B cell (primary cell): Measurements from ENCODE around the gene PTPRN2. TPM values are rescaled to one million over a fixed set of nuclear protein-coding genes. Genes with fewer than 3 reads are reported as not detected.

Experiments
- ATAC-seq: fragments of 200-7000 bp; cut with Tn5 transposase; one replicate; pipeline ENCODE4 v1.10.0; 2021; ENCODE audit warnings: low read depth, mild to moderate bottlenecking, moderate number of reproducible peaks, moderate library complexity
- CTCF ChIA-PET: fragments of 350-600 bp; sonication (Branson Sonifier 250); formaldehyde crosslinking; loops from one replicate; lab custom pipeline; 2021; ENCODE audit warnings: antibody characterized with exemption, inconsistent platforms; lab: Charles Lee
- POLR2A ChIA-PET: fragments of 350-600 bp; sonication (Branson Sonifier 250); formaldehyde crosslinking; loops from one replicate; lab custom pipeline; 2021; ENCODE audit warnings: antibody characterized with exemption; lab: Charles Lee
- DNase-seq: peaks from one replicate; pipeline ENCODE4 v3.0.0; 2013
- H2AFZ ChIP-seq: 2 replicates; pipeline ENCODE4 v1.6.1; 2012; ENCODE audit warnings: mild to moderate bottlenecking, low read depth, low read length; ENCODE audit not compliant: insufficient read depth, poor library complexity, severe bottlenecking
- H3K27ac ChIP-seq, 2 donors: 1 replicate in 1 of 2; 2 replicates in 1 of 2; pipeline ENCODE4 v1.5.1; 2012 to 2013; ENCODE audit warnings: low read length in 2 of 2, mild to moderate bottlenecking in 2 of 2, moderate library complexity in 1 of 2
- H3K27me3 ChIP-seq, 4 experiments: fragments of 200-600 bp in 1 of 4; sonication (generic) in 1 of 4; replicated peaks in 1 of 4; 1 replicate in 2 of 4; 2 replicates in 2 of 4; pipeline versions ENCODE4 v1.6.1 to v1.7.0; 2013 to 2016; ENCODE audit warnings: low read length in 3 of 4, mild to moderate bottlenecking in 2 of 4, mixed read lengths in 1 of 4, moderate library complexity in 1 of 4; ENCODE audit not compliant: insufficient read depth in 4 of 4, control insufficient read depth in 3 of 4; ENCODE audit errors: control extremely low read depth in 1 of 4
- H3K36me3 ChIP-seq, 2 experiments: replicated peaks in 1 of 2; 1 replicate in 1 of 2; 2 replicates in 1 of 2; pipeline versions ENCODE4 v1.6.1 to v1.7.1; 2013; ENCODE audit warnings: low read length in 1 of 2; ENCODE audit not compliant: insufficient read depth in 2 of 2, control insufficient read depth in 1 of 2; ENCODE audit errors: control extremely low read depth in 1 of 2, extremely low read depth in 1 of 2
- H3K4me1 ChIP-seq, 2 donors: fragments of 200-600 bp in 1 of 2; sonication (generic) in 1 of 2; 1 replicate in 1 of 2; 2 replicates in 1 of 2; pipeline versions ENCODE4 v1.5.1 to v1.6.1; 2013 to 2017; ENCODE audit warnings: low read length in 2 of 2; ENCODE audit not compliant: control insufficient read depth in 2 of 2, insufficient read depth in 2 of 2
- H3K4me2 ChIP-seq: replicated peaks from 2 replicates; pipeline ENCODE3; 2012; ENCODE audit warnings: mild to moderate bottlenecking, low read depth, low read length; ENCODE audit not compliant: poor library complexity, severe bottlenecking
- H3K4me3 ChIP-seq, 5 experiments: fragments of 200-600 bp in 1 of 5; sonication (generic) in 1 of 5; 1 replicate in 3 of 5; 2 replicates in 2 of 5; pipeline versions ENCODE4 v1.5.1 to v1.7.0; 2011 to 2016; ENCODE audit warnings: low read length in 4 of 5, mild to moderate bottlenecking in 4 of 5, low read depth in 2 of 5, control low read depth in 1 of 5, moderate library complexity in 1 of 5; ENCODE audit not compliant: insufficient read depth in 1 of 5; ENCODE audit errors: control extremely low read depth in 1 of 5, extremely low read depth in 1 of 5
- H3K79me2 ChIP-seq: fragments of 200-600 bp; sonication (generic); one replicate; pipeline ENCODE4 v1.6.0; 2016; ENCODE audit warnings: low read length; ENCODE audit not compliant: control insufficient read depth, insufficient read depth
- H3K9ac ChIP-seq: fragments of 200-600 bp; sonication (generic); 2 replicates; pipeline ENCODE4 v1.6.1; 2017; ENCODE audit warnings: mild to moderate bottlenecking, low read length, moderate library complexity
- H3K9me3 ChIP-seq, 3 donors: one replicate each; pipeline versions ENCODE4 v1.6.1 to v1.7.1; 2013; ENCODE audit warnings: low read length in 2 of 3; ENCODE audit not compliant: control insufficient read depth in 2 of 3, insufficient read depth in 1 of 3; ENCODE audit errors: control extremely low read depth in 1 of 3
- H4K20me1 ChIP-seq: 2 replicates; pipeline ENCODE4 v1.6.0; 2012; ENCODE audit warnings: mild to moderate bottlenecking, low read length; ENCODE audit not compliant: insufficient read depth, control insufficient read depth, poor library complexity, severe bottlenecking
- H3K27ac Mint-ChIP-seq: one replicate; pipeline ENCODE4 v1.8.0; 2021; ENCODE audit warnings: mixed read lengths
- H3K27me3 Mint-ChIP-seq: one replicate; pipeline ENCODE4 v1.8.0; 2021; ENCODE audit warnings: mixed read lengths
- H3K4me1 Mint-ChIP-seq: one replicate; pipeline ENCODE4 v1.8.0; 2021; ENCODE audit warnings: mixed read lengths
- H3K4me3 Mint-ChIP-seq: one replicate; pipeline ENCODE4 v1.8.0; 2021; ENCODE audit warnings: mixed read lengths
- H3K9me3 Mint-ChIP-seq: one replicate; pipeline ENCODE4 v1.8.0; 2022; ENCODE audit warnings: mixed read lengths; ENCODE audit not compliant: insufficient read depth
- EZH2 ChIP-seq: IDR thresholded peaks from 2 replicates; pipeline ENCODE4 v1.6.1; 2012; ENCODE audit warnings: borderline replicate concordance, low read depth, mild to moderate bottlenecking, moderate library complexity, low read length; ENCODE audit not compliant: insufficient read depth, poor library complexity, severe bottlenecking
- WGBS: methylation state at CpG from one replicate; pipeline ENCODE4 v1.1.5; 2013; ENCODE audit warnings: missing lambda C conversion rate; ENCODE audit not compliant: insufficient coverage; 5-methylcytosine and 5-hydroxymethylcytosine counted together
- intact Hi-C: fragments of 100-400 bp; cut with micrococcal nuclease; formaldehyde crosslinking; loops from one replicate; pipeline ENCODE4 v1.10.0; 2022
- polyA plus RNA-seq: library from polyadenylated mRNA; depleted of rRNA; stranded (reverse); fragments of >200 nt; gene quantifications from 2 replicates; pipeline ENCODE4 v1.2.3, GENCODE V29; 2012
- total RNA-seq, 2 donors: library from RNA; stranded (reverse); fragments of 120-200 nt in 1 of 2; gene quantifications; 1 replicate in 1 of 2; 2 replicates in 1 of 2; pipeline versions ENCODE4 v1.2.3 to v1.2.4, GENCODE V29; 2013 to 2022
- TF ChIP-seq, protein P1 (sequence below): fragments of 200-600 bp; IDR thresholded peaks from one replicate; pipeline ENCODE4 v1.8.0; 2022; ENCODE audit warnings: antibody characterized with exemption, mild to moderate bottlenecking

PTPRN2 gene
- total and polyA plus RNA-seq, 2 donors (not counting 1 experiment from before 2014, with no cell fraction given): 2.0 to 5.0 TPM

DNA sequence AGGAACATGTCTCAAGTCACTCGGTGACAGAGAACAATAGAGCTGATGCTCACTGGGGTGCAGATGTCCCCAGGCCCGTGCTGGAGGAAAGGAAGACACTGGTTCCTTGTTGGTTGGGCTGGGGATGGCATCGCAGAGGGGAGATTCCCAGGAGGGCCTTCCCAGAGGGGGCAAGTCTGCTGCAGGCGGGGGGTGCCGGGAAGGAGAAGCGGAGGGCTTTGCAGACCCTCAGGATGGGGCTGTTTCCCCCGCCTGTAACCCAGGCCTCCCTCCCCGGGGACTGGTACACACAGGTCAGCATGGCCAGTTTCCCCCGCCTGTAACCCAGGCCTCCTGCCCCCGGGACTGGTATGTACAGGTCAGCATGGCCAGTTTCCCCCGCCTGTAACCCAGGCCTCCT lies 967.0 kb downstream of the PTPRN2 start:
- intact Hi-C loops: no loop called here
- 94% methylated on average over 10 of the region's 11 CpGs for WGBS
- peaks cover 0 to 4% (median 1%) of the 10 kb centered on the region in 4 experiments for H3K27me3 ChIP-seq
- Mint-ChIP-seq H3K4me1 (no peaks in the 10 kb centered on the region), H3K9me3 (no peaks in the 10 kb centered on the region), H3K27me3 (peaks cover 16% of the 10 kb centered on the region), H3K27ac (no peak overlapping the region), H3K4me3 (no peak overlapping the region)
- H3K4me2 ChIP-seq: no peak overlapping the region
- peaks cover 0 to 27% (median 0%) of the 10 kb centered on the region in 3 donors for H3K9me3 ChIP-seq
- H2AFZ ChIP-seq: no peak overlapping the region
- H3K27ac ChIP-seq: no peak overlapping the region
- H4K20me1 ChIP-seq: no peaks in the 10 kb centered on the region
- no peaks in the 10 kb centered on the region for H3K4me1 ChIP-seq
- ATAC-seq (no peak), DNase-seq (no peak)
- no peak overlapping the region for H3K4me3 ChIP-seq
- POLR2A ChIA-PET: no interaction called here
- no peak overlapping the region for H3K9ac ChIP-seq
- no peaks in the 10 kb centered on the region for H3K79me2 ChIP-seq
- CTCF ChIA-PET: no interaction called here
- H3K36me3 ChIP-seq: no peaks in the 10 kb centered on the region
- TF ChIP-seq, protein P1, sequence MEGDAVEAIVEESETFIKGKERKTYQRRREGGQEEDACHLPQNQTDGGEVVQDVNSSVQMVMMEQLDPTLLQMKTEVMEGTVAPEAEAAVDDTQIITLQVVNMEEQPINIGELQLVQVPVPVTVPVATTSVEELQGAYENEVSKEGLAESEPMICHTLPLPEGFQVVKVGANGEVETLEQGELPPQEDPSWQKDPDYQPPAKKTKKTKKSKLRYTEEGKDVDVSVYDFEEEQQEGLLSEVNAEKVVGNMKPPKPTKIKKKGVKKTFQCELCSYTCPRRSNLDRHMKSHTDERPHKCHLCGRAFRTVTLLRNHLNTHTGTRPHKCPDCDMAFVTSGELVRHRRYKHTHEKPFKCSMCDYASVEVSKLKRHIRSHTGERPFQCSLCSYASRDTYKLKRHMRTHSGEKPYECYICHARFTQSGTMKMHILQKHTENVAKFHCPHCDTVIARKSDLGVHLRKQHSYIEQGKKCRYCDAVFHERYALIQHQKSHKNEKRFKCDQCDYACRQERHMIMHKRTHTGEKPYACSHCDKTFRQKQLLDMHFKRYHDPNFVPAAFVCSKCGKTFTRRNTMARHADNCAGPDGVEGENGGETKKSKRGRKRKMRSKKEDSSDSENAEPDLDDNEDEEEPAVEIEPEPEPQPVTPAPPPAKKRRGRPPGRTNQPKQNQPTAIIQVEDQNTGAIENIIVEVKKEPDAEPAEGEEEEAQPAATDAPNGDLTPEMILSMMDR: no peak
- no peak for TF ChIP-seq EZH2

DNA sequence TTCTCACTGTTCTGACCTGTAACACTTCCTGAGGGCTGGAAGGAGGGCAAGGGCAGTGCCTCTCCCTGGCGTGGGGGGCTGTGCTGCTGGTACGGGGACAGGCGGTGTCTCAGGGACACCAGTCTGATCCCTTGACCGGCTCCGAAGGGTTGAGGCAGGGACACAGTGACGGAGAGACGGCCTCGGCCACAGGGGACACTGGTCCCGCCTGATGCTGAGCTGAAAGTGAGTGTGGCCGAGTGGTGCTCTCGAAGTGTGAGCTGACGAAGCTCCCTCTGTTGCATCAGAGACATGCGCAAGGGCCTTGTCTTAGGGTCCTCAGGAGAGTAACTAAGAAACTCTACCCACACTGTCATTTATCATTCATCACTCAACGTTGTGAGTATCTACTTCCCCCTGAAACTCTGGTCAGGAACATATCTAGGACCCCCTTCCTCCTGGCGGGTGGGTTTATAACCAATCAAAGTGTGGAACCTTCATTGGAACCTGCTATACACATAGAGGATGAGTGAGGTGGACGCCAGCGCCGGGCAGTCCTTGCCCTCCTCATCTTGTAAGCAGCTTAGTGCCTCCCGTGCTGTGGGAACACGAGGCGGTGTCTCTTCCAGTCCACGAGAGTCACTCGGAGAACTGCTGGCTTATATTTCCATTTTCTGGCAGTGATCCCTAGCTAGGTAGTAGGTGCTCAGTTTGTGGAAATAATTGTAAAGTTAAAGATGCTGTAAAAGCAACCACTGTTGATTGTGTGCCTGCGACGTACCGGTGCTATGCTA lies 967.7 kb downstream of the PTPRN2 start:
- Histone ChIP-seq H3K4me3 (no peak overlapping the region), H3K79me2 (no peaks in the 10 kb centered on the region), H3K27me3 (peaks cover 0 to 4% (median 1%) of the 10 kb centered on the region in 4 experiments), H3K4me2 (no peak overlapping the region), H4K20me1 (no peaks in the 10 kb centered on the region), H3K9me3 (peaks cover 0 to 33% (median 0%) of the 10 kb centered on the region in 3 donors), H3K36me3 (no peaks in the 10 kb centered on the region), H3K4me1 (no peaks in the 10 kb centered on the region), H2AFZ (no peak overlapping the region), H3K9ac (no peak overlapping the region), H3K27ac (no peak overlapping the region)
- TF ChIP-seq, protein P1: no peak
- no peak for TF ChIP-seq EZH2
- WGBS: 95% methylated on average over 24 of the region's 26 CpGs
- H3K4me3 Mint-ChIP-seq: no peak overlapping the region
- no peaks in the 10 kb centered on the region for H3K4me1 Mint-ChIP-seq
- DNase-seq (no peak), ATAC-seq (no peak)
- intact Hi-C loops: no loop called here
- H3K9me3 Mint-ChIP-seq: no peaks in the 10 kb centered on the region
- peaks cover 13% of the 10 kb centered on the region for H3K27me3 Mint-ChIP-seq
- ChIA-PET POLR2A (no interaction called here), CTCF (no interaction called here)
- no peak overlapping the region for H3K27ac Mint-ChIP-seq
